Measurements from ENCODE around the gene USP46. TPM values are rescaled to one million over a fixed set of nuclear protein-coding genes. Genes with fewer than 3 reads are reported as not detected.

USP46 gene
- total and polyA plus RNA-seq, 2 of the 13 experiments (the other 11 are each of a cell fraction or from before 2014, with no cell fraction given) = 4.7 to 17.4 TPM

GRCh38 chr4:52606040-52606439, 53.1 kb downstream of the USP46 start:
- DNase-seq (ENCODE audit: low spot score) = no peak
- Histone ChIP-seq H3K27ac (ENCODE audit: extremely low read length, insufficient read depth, low read length) (no peak overlapping the region), H3K36me3 (replicated peaks in 1 of 2; ENCODE audit: control insufficient read depth in 1 of 2, insufficient read depth in 2 of 2, low read length in 2 of 2) (peaks cover 6 to 24% of the 10 kb centered on the region in 2 experiments), H3K27me3 (ENCODE audit: control insufficient read depth in 1 of 2, insufficient read depth in 2 of 2, low read length in 2 of 2) (no peaks in the 10 kb centered on the region), H3K9me3 (ENCODE audit: low read length) (no peaks in the 10 kb centered on the region), H3K9ac (ENCODE audit: insufficient read depth, low read depth, low read length) (no peak overlapping the region), H3K4me3 (replicated peaks in 1 of 3; ENCODE audit: insufficient read depth in 1 of 3, low read depth in 2 of 3, low read length in 3 of 3) (no peak overlapping the region), H3K79me2 (ENCODE audit: insufficient read depth, low read length) (no peaks in the 10 kb centered on the region), H4K20me1 (ENCODE audit: insufficient read depth, low read length) (no peaks in the 10 kb centered on the region), H3K4me2 (ENCODE audit: low read depth, low read length) (no peak overlapping the region), H2AFZ (ENCODE audit: low read length) (no peak overlapping the region), H3K4me1 (ENCODE audit: insufficient read depth, low read length) (no peaks in the 10 kb centered on the region)
- POLR2A ChIA-PET = no interaction called here
- no peak for ATAC-seq
- in situ Hi-C loops (cut with HindIII; ENCODE audit: extremely low pct_ligation_motif_present, low pct_unique_long_range_greater_than_20kb) (no loop called here), intact Hi-C loops (cut with micrococcal nuclease; ENCODE audit: unreplicated experiment) (no loop called here)
- WGBS (ENCODE audit: low lambda C conversion rate) = 98% methylated on average over 2 of the region's 2 CpGs
- BruUV-seq (replicated peaks) = no TSS peak
- CTCF ChIA-PET (ENCODE audit: low intra/inter-chr PET ratio, low total read pairs) = no interaction called here
- no peak for TF ChIP-seq ATF4 (CRISPR knock-in tag; IDR thresholded peaks at IDR 0.05)
- no peak for TF ChIP-seq NFRKB (IDR thresholded peaks at IDR 0.05)
- TF ChIP-seq ZBTB14 (CRISPR knock-in tag; IDR thresholded peaks at IDR 0.05) = no peak
- FAIRE-seq = no peak

- in situ Hi-C loops (cut with HindIII; ENCODE audit: extremely low pct_ligation_motif_present, low pct_unique_long_range_greater_than_20kb) = no loop called here
Measured at GRCh38 chr4:52604215-52604614, 54.9 kb downstream of the USP46 start.

More at GRCh38 chr4:52604215-52604614, 54.9 kb downstream of the USP46 start:
- Histone ChIP-seq H3K4me2 (ENCODE audit: low read depth, low read length) (no peak overlapping the region), H3K9ac (ENCODE audit: insufficient read depth, low read depth, low read length) (no peak overlapping the region), H2AFZ (ENCODE audit: low read length) (no peak overlapping the region), H3K36me3 (replicated peaks in 1 of 2; ENCODE audit: control insufficient read depth in 1 of 2, insufficient read depth in 2 of 2, low read length in 2 of 2) (peaks cover 4 to 15% of the 10 kb centered on the region in 2 experiments), H3K27me3 (ENCODE audit: control insufficient read depth in 1 of 2, insufficient read depth in 2 of 2, low read length in 2 of 2) (no peaks in the 10 kb centered on the region), H3K27ac (ENCODE audit: extremely low read length, insufficient read depth, low read length) (no peak overlapping the region), H3K9me3 (ENCODE audit: low read length) (no peaks in the 10 kb centered on the region), H3K4me3 (replicated peaks in 1 of 3; ENCODE audit: insufficient read depth in 1 of 3, low read depth in 2 of 3, low read length in 3 of 3) (no peak overlapping the region), H3K4me1 (ENCODE audit: insufficient read depth, low read length) (no peaks in the 10 kb centered on the region), H4K20me1 (ENCODE audit: insufficient read depth, low read length) (no peaks in the 10 kb centered on the region), H3K79me2 (ENCODE audit: insufficient read depth, low read length) (no peaks in the 10 kb centered on the region)
- FAIRE-seq (no peak), ATAC-seq (no peak), DNase-seq (ENCODE audit: low spot score) (no peak)
- intact Hi-C loops (cut with micrococcal nuclease; ENCODE audit: unreplicated experiment) = no loop called here
- TF ChIP-seq YEATS2 (CRISPR knock-in tag; IDR thresholded peaks at IDR 0.05; ENCODE audit: borderline replicate concordance) = no peak
- TF ChIP-seq KDM5B (CRISPR knock-in tag; IDR thresholded peaks at IDR 0.05; ENCODE audit: borderline replicate concordance) = no peak
- no peak for TF ChIP-seq ZNF12 (CRISPR knock-in tag; IDR thresholded peaks at IDR 0.05)
- TF ChIP-seq NFKB2 (CRISPR knock-in tag; IDR thresholded peaks at IDR 0.05; ENCODE audit: borderline replicate concordance) = no peak
- no peak for TF ChIP-seq PHF8 (CRISPR knock-in tag; IDR thresholded peaks at IDR 0.05)
- no peak for TF ChIP-seq HOXA5 (CRISPR knock-in tag; IDR thresholded peaks at IDR 0.05)
- TF ChIP-seq ZFP36L1 (CRISPR knock-in tag; IDR thresholded peaks at IDR 0.05) = no peak
- ChIA-PET POLR2A (no interaction called here), CTCF (ENCODE audit: low intra/inter-chr PET ratio, low total read pairs) (no interaction called here)
- WGBS (ENCODE audit: low lambda C conversion rate) = 90% methylated on average over 3 of the region's 3 CpGs
- BruUV-seq (replicated peaks) = no TSS peak

Data from HepG2 (cell line).